Upper lobe of left lung (tissue), 6 donors: ENCODE data around the gene COA7. TPM values are rescaled to one million over a fixed set of nuclear protein-coding genes. Genes with fewer than 3 reads are reported as not detected.

ENCODE experiments used
- ATAC-seq, 2 donors: fragments of 200-7000 bp; cut with Tn5 transposase; one replicate each; pipeline ENCODE4 v1.9.1; 2022; ENCODE audit warnings: mild to moderate bottlenecking in 2 of 2, moderate library complexity in 2 of 2; ENCODE audit not compliant: low FRiP score in 2 of 2
- DNase-seq, 2 donors: peaks; one replicate each; pipeline ENCODE4 v3.0.0-alpha.2; 2019 to 2020
- H3K27ac ChIP-seq, 4 donors: fragments of 200-600 bp; sonication (generic); one replicate each; pipeline ENCODE4 v1.5.1; 2016 to 2019
- H3K27me3 ChIP-seq, 4 donors: fragments of 200-600 bp; sonication (generic); one replicate each; pipeline ENCODE4 v1.5.1; 2017 to 2019
- H3K36me3 ChIP-seq, 4 donors: fragments of 200-600 bp; sonication (generic); one replicate each; pipeline ENCODE4 v1.5.1; 2016 to 2019
- H3K4me1 ChIP-seq, 4 donors: fragments of 200-600 bp; sonication (generic); one replicate each; pipeline ENCODE4 v1.5.1; 2018 to 2019
- H3K4me3 ChIP-seq, 4 donors: fragments of 200-600 bp; sonication (generic); one replicate each; pipeline ENCODE4 v1.5.1; 2017 to 2019; ENCODE audit warnings: mild to moderate bottlenecking in 2 of 4, moderate library complexity in 1 of 4
- H3K9me3 ChIP-seq, 4 donors: fragments of 200-600 bp; sonication (generic); one replicate each; pipeline ENCODE4 v1.5.1; 2018 to 2019
- EP300 ChIP-seq, 4 donors: sonication (generic); formaldehyde crosslinking; IDR thresholded peaks; one replicate each; pipeline ENCODE4 v1.5.1; 2017; ENCODE audit warnings: antibody characterized with exemption in 4 of 4, control low read depth in 2 of 4
- POLR2A ChIP-seq, 4 donors: fragments of 450-650 bp; IDR thresholded peaks; one replicate each; pipeline ENCODE4 v1.5.1; 2016 to 2017; ENCODE audit warnings: antibody characterized with exemption in 4 of 4, mild to moderate bottlenecking in 2 of 4
- POLR2AphosphoS5 ChIP-seq, 2 donors: sonication (generic); formaldehyde crosslinking; IDR thresholded peaks; one replicate each; pipeline ENCODE4 v1.5.1; 2017; ENCODE audit warnings: antibody characterized with exemption in 2 of 2
- WGBS, 2 donors: methylation state at CpG; one replicate each; pipeline ENCODE4 v1.1.5; 2017 to 2018; 5-methylcytosine and 5-hydroxymethylcytosine counted together
- total RNA-seq, 6 donors: library from RNA; depleted of rRNA in 4 of 6; stranded (reverse); fragments of >200 nt in 4 of 6; gene quantifications; one replicate each; pipeline versions ENCODE4 v1.1.0 to v1.2.1, GENCODE V29; 2016 to 2021
- TF ChIP-seq, protein P1 (sequence below), 6 experiments: fragments of 450-650 bp in 4 of 6; fragments of 200-600 bp in 2 of 6; sonication (generic) in 2 of 6; IDR thresholded peaks; one replicate each; pipeline ENCODE4 v1.5.1; 2016 to 2019; ENCODE audit warnings: antibody characterized with exemption in 6 of 6
- donor health status: DM: no; HTN: no; CAD: no; lungs with moderate emphysema.
- donor health status: DM: no; HTN: yes; CAD: no; lungs with severe emphysema.

COA7 gene
- total RNA-seq, 6 donors from 2014 or later: 2.2 to 20.8 (median 10.6) TPM

DNA sequence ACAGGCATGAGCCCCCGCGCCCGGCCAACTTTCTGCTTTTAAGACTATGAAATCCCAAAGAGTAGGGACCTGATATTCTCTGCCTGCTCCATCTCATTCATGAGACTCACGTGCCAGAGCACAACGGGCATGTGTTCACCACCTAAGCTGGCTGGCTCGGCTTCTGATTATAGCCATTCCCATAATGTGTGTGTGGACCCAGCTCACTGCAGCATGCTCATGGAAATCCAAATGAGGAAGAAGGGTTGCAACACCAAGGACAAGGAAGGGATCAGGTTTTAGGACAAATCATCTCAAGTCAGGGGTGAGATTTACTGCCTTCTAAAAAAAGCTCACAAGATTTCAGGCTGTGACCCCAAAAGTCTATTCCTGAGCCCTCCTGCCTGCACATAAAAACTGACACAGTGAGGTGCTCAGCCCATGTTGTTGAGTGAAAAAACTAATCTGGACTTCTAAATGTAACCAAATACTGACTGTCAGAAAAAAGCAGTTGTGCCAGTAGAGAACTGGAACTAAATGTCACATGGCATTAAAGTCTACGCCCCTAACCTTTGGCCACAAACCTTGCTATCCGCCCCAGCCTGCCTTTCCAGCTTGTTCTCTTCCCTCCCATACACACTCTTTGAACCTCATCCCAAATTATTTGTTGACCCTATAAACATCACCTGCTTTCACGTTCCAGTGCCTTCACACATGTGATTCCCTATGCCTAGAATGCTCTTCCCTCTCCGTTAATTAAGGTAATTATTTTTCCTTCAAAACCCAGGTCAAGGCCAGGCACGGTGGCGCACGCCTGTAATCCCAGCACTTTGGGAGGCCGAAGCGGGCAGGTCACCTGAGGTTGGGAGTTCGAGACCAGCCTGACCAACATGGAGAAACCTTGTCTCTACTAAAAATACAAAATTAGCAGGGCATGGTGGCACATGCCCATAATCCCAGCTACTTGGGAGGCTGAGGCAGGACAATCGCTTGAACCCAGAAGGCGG, 9.1 kb upstream of the COA7 start:
- Histone ChIP-seq H3K4me3 (no peak overlapping the region), H3K27ac (peak overlapping the region in 2 of 4 donors; percentile 60 to 70), H3K4me1 (peaks cover 7 to 15% (median 10%) of the 10 kb centered on the region in 4 donors), H3K36me3 (no peaks in the 10 kb centered on the region), H3K27me3 (no peaks in the 10 kb centered on the region), H3K9me3 (no peaks in the 10 kb centered on the region)
- WGBS, 2 donors: 91 to 92% methylated on average over 18 of the region's 18 CpGs
- DNase-seq (peak; percentile 33), ATAC-seq (peak in 1 of 2 donors; percentile 33)
- TF ChIP-seq EP300 (IDR thresholded peaks at IDR 0.05) (no peak), POLR2A (IDR thresholded peaks at IDR 0.05) (no peak), POLR2AphosphoS5 (IDR thresholded peaks at IDR 0.05) (no peak)
- TF ChIP-seq, protein P1, sequence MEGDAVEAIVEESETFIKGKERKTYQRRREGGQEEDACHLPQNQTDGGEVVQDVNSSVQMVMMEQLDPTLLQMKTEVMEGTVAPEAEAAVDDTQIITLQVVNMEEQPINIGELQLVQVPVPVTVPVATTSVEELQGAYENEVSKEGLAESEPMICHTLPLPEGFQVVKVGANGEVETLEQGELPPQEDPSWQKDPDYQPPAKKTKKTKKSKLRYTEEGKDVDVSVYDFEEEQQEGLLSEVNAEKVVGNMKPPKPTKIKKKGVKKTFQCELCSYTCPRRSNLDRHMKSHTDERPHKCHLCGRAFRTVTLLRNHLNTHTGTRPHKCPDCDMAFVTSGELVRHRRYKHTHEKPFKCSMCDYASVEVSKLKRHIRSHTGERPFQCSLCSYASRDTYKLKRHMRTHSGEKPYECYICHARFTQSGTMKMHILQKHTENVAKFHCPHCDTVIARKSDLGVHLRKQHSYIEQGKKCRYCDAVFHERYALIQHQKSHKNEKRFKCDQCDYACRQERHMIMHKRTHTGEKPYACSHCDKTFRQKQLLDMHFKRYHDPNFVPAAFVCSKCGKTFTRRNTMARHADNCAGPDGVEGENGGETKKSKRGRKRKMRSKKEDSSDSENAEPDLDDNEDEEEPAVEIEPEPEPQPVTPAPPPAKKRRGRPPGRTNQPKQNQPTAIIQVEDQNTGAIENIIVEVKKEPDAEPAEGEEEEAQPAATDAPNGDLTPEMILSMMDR (IDR thresholded peaks at IDR 0.05): no peak

DNA sequence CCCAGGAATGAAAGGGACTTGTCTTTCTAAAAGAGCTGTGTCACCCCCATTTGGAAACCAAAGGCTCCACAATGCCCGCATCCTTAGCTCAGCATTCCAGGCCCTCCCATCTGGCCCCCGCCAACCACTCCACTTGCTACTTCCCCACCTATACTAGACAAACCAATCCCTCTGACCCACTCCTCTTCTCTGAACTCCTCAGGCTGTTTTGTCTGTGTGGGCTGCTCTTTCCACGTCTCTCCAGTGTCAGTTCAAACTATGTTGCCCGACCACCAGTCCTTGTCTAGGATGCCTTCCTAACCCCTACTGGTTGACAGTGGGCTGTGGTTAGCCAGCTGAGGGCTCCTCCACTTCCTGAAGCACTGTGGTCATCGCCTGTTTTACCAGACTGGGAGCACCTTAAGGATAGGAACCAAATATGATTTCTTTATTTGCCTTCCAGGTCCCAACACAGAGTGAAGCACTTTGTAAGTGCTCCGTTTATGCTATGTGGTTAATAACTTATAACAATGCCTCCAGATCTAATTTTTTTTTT, 8.1 kb upstream of the COA7 start:
- Histone ChIP-seq H3K4me1 (peaks cover 7 to 15% (median 10%) of the 10 kb centered on the region in 4 donors), H3K27ac (no peak overlapping the region), H3K4me3 (no peak overlapping the region), H3K36me3 (no peaks in the 10 kb centered on the region), H3K9me3 (no peaks in the 10 kb centered on the region), H3K27me3 (no peaks in the 10 kb centered on the region)
- ATAC-seq: no peak
- TF ChIP-seq, protein P1 (IDR thresholded peaks at IDR 0.05): no peak
- no peak for TF ChIP-seq EP300 (IDR thresholded peaks at IDR 0.05)
- TF ChIP-seq POLR2AphosphoS5 (IDR thresholded peaks at IDR 0.05): no peak
- TF ChIP-seq POLR2A (IDR thresholded peaks at IDR 0.05): no peak
- WGBS, 2 donors: 56 to 60% methylated on average over 5 of the region's 6 CpGs
- no peak for DNase-seq

DNA sequence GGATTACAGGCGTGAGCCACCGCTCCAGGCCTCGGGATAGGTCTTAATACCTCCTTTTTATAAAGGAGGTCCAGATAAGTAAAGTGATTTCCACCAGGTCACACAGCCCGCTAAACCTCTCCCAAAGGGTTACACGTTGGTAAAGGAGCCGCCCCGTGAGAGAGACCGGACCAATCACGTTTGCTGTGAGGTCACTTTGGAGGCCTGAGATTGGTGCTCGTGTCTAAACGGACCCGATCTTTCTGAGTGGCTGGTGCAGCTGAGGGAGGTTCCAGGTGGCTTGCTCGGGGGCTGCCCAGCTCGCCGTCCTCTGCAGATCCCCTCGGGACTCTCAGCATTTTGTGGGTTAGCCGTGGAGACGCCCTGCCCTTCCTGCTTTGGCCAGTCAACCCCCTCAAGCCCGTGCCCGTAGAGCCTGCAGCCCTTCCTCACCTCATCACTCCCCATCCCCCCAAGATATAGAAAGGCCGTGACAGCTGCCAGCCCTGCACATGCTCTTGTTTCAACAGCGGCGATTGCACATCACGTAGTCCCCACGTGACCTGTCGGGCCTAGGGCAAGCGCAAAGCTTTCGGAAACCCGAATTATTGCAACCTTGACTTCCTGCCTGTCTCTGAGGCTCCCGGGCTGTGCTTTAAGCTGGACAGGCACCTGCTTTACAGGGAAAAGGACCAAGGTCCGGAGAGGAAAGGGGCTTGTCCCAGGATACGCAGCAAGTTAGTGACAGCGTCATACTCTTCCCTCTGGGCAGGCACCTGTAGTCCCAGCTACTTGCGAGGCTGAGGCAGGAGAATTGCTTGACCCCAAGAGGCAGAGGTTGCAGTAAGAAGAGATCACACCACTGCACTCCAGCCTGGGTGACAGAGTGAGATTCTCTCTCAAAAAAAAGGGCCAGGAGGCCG, 5.0 kb upstream of the COA7 start:
- Histone ChIP-seq H3K4me3 (peak overlapping the region; percentile 30 to 66 (median 59)), H3K9me3 (no peaks in the 10 kb centered on the region), H3K27ac (peak overlapping the region; percentile 85 to 92 (median 86)), H3K4me1 (peaks cover 7 to 18% (median 10%) of the 10 kb centered on the region in 4 donors), H3K36me3 (no peaks in the 10 kb centered on the region), H3K27me3 (no peaks in the 10 kb centered on the region)
- TF ChIP-seq POLR2A (IDR thresholded peaks at IDR 0.05): peak in 1 of 4 donors; percentile 67
- peak in 1 of 4 donors; percentile 26 for TF ChIP-seq EP300 (IDR thresholded peaks at IDR 0.05)
- TF ChIP-seq, protein P1 (IDR thresholded peaks at IDR 0.05): peak in 1 of 6 experiments; percentile 19
- peak; percentile 80 to 82 for TF ChIP-seq POLR2AphosphoS5 (IDR thresholded peaks at IDR 0.05)
- DNase-seq (peak; percentile 89 to 95), ATAC-seq (peak; percentile 93 to 96)
- 6 to 16% methylated on average over 16 to 33 of the region's 35 CpGs for WGBS, 2 donors

DNA sequence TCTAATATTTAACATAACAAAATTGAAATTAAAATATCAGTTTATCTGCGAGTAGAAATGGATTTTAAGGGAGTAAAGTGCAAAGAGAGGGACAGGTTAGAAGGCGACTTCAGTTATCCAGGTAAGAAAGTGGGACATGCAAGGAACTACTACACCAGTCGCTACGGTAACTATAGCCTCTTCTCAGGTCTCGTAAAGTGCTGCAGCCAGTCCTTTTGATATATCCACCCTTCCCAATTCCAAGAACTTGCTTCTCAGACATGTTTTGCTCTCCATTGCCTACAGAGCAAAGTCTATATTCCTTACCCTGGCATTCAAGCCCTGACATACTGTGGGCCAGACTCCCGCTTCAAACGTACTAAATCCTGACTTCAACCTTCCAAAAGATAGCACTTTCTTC, 2.5 kb downstream of the COA7 start:
- no peak for DNase-seq
- Histone ChIP-seq H3K27me3 (no peaks in the 10 kb centered on the region), H3K4me1 (peaks cover 3 to 19% (median 6%) of the 10 kb centered on the region in 4 donors), H3K27ac (no peak overlapping the region), H3K36me3 (peaks cover 0 to 21% (median 12%) of the 10 kb centered on the region in 4 donors), H3K9me3 (no peaks in the 10 kb centered on the region), H3K4me3 (no peak overlapping the region)
- 94 to 95% methylated on average over 7 of the region's 7 CpGs for WGBS, 2 donors
- no peak for ATAC-seq
- no peak for TF ChIP-seq POLR2AphosphoS5 (IDR thresholded peaks at IDR 0.05)
- no peak for TF ChIP-seq POLR2A (IDR thresholded peaks at IDR 0.05)
- TF ChIP-seq, protein P1 (IDR thresholded peaks at IDR 0.05): no peak
- no peak for TF ChIP-seq EP300 (IDR thresholded peaks at IDR 0.05)
